HG03135 (cell line): Measurements from ENCODE around the gene PDIA5.
A peak's percentile ranks its signal among the peaks of the same experiment; 100 is the strongest.

Experiments used
- ATAC-seq: cut with Tn5 transposase; IDR thresholded peaks from one replicate; pipeline ENCODE4 v1.9.1; 2021; ENCODE audit warnings: mild to moderate bottlenecking, moderate library complexity; ENCODE audit not compliant: unreplicated experiment

PDIA5 gene

DNA sequence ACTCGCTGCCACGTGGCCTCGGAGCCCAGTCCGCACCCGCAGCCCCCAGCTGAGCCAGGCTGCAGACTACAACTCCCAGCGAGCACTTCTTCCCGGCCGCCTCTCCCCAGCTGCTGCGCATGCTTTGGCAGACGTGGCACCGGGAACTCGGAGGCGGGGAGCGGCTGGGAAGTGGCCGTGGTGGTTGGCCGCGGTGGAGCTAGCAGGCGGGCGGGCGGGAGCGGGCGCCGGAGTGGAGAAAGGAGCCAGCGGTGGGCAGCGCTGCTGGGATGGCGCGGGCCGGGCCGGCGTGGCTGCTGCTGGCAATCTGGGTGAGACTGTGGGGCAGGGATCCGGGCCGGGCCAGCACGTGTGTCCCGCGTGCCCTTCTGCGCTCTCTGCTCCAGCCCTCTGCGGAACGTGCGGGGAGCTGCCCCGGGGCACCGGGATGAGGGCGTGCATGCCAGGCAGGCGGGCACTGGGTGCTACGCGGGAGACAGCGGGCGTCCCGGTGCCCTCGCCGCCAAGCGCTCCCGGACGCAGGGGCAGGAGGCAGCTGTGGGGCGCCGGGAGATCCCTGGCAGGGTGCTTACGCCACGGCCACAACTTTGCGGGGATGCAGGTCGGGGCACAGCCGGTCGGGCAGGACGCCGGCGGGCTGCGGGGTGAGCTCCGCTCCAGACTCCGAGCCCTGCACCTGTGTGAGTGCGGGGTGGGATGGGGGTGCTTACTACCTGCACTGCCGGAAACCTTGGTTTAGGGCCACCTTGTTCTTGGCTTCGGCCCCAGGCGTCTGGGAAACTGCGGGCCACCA is at the start of gene PDIA5:
Gene PDIA5, plus strand, starts transcription at position 130 of the 793 bp plus-strand sequence. Its CDS starts 140 bp downstream, at position 270.
- ATAC-seq = peak; percentile 76

DNA sequence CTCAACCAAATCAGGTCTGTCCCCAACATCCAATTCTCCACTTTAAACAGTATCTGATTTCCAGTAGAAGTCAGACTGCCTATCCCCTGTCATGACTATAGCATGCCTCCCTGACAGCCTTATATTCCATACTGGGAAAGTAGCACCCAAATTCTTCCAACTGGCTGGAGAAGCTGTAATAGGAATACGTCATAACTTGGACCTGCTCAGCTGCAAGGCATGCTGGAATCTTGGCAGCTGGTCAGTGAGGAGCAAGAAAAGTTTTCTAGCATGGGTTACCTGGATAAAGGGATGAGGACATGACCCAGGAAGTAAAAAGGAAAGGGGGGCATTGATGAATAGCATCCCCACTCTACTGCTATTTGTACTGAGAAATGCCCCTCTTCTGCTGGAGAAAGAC is 48.1 kb upstream of the PDIA5 start:
- no peak for ATAC-seq

DNA sequence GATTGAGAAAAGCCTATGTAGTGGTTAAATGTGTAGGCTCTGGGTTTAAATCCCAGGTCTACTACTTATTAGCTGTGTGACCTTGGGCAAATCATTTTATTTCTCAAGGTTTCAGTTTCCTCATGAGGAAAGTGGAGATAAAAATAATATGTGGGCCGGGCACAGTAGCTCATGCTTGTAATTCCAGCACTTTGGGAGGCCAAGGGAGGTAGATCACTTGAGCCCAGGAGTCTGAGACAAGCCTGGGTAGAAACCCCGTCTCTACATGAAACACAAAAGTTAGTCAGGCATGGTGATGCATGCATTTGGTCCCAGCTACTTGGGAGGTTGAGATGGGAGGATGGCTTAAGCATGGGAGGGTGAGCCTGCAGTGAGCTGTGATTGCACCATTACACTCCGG is 47.7 kb upstream of the PDIA5 start:
- ATAC-seq = no peak

DNA sequence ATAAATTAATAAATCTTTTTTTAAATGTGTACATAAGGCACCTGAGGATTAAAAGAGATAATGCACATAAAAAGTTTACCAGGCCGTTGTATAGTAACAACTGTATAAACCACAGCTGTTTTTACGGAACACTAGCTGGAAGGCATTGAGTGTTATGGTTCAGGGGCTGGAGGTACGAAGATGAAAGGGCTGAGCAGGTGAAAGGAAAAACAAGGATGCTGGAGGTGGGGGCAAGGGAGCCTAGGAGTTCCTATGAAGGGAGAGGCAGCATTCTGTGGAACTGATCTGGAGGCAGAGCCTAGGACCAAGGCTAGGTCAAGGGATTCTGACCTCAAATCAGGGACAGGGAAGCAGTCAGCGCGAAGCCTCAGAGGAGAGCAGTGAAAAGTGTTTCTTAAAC is 47.2 kb upstream of the PDIA5 start:
- ATAC-seq = no peak

DNA sequence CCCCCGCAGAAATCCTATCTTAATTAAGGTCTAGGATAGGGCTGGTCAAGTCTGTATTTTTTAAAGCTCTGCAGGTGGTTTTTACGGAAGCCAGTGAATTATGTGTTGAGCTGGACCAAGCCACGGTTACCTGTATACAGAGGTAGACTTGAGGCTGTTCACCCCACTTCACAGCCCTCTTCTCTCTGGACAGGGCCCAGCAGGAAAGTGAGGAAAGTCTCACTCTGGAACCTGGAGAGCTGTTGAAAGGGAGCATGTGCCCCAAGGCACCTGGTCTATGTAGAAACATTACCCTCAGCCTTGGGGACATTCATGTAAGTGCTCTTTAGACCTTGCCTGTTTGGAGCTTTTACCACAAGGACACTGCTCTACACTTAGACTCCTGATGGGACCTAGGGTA is 46.1 kb upstream of the PDIA5 start:
- ATAC-seq = no peak

DNA sequence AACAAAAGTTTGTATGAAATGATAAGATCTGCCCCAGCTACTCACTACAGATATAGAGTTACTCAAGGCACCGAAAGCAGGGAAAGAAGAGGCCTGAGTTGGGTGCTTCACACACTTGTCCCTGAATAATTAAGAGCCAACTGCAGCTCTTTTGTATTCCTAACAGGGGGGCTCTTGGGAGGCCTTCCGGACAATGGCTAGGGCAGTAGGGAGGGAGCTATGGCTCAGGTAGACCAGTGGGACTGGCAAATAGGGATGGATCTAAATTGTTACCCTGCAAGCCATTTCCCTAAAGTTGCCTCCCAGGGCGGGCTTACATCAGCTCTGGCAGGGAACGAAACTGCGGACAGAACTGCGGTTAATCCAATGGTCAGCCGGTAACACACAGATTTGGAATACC is 45.4 kb upstream of the PDIA5 start:
- ATAC-seq = no peak

DNA sequence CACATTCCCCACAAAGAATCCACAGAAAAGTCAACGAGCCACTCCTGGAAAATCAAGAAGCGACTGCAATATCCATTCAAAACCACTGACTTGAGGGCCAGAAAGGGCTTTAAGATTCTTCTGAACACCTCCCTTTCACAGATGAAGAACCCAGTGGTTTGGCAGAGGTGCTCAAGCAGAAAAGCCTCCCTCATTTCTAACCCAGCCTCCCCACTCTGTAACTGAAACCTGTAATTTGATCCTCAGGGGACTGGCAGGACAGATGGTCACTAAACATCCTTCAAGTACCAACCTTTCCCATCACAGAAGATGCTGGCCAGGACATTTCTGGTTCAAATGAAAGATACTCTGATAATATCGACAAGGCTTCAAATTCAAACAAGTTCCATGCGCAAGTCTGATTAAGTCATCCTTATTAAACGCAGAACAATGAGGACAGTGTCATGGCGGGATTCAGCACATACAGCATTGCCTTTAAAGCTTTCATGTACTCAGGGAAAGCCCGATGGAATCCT is 44.8 kb upstream of the PDIA5 start:
- no peak for ATAC-seq

DNA sequence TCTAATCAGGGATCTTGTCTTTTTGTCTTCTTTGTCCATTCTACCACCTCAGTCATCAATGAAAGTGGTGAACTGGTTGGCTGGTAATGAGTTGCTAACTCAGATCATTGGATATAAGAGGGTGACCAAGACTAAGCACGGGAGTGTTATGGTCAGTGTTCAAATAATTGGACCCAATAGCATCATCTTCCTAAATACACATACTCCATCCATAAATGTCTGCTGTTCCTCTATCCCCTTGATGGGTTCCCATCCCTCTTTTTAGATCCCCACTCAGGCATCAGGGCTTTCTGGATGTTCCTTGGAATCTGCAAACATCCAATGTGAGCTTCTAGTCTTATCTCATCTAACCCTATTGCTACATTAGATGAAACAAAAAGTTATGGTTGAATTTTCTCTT is 42.8 kb upstream of the PDIA5 start:
- ATAC-seq = no peak

DNA sequence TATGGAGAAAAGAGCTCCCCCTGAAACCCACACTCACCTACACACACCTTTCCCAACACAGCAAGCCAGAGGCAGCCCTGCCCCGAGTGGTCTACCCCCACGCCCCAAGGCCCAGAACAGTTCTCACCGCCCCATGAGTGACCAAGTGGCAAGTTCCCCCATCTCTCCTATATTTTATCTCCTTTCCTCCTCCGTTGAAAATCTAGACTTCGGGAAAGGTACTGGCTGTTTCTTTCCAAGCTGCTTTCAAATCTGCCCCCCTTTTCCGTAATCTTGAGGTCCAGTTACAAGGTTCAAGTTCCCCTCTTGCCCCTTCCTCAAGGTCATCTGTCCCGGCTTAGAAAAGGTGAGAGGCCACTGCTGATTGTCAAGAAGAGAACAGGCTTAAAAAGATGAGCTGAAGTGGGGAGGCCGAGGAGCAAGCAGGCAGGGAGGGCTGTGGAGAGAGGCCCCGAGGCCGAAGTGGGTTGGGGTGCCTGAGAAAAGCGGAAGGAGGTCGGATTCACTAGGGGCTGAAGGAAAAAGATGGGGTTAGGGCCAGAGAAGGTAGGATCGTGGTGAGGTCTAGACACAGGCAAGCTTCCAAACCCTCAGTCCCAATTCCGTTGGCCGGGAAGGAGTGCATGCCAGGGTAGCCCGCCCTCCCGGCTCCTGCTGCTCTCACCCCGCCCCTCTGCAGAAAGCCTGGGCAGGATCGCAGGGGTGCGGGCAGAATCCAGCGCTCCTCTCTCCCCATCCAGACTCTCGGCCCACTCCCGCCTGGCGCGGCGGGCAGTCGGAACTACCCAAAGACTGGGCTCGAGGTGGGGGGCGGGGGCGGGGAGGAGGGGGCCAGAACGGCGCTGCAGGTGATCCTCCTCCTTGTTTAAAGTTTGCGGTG is 40.9 kb upstream of the PDIA5 start:
- no peak for ATAC-seq

DNA sequence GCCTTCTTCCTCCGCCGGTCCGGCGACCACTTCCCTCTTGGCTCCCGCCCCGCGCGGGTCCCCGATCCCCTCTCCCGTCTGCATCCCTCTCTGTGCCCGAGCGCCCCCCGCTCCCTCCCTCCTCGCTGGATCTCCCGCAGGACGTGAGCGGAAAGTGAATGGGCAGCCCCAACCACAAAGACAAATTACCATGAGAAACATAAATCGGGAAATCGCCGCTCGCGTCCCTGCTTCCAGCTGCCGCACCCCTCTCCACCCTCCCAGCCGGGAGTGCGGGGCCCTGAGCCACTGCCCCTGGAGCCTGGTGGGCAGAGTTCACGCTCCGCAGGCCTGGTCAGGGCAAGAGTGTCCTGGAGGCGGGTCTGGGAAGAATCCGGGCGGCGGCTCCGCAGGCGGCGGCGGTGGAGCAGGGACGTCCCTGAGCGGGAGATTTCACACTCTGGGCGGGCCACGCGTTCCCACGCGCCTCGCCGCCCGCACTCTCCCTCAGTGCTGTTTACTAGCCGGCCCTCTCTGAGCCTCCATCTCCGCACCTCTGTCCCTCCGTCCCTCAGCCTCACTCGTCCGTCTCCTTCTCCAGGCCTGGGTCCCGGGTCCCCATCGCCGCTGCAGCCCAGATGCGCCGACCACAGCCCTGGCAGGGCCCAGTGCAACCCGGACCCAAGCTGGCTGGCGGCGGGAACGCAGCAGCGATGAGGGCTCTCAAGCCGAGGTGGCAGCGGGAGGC is 40.1 kb upstream of the PDIA5 start:
- ATAC-seq = no peak

DNA sequence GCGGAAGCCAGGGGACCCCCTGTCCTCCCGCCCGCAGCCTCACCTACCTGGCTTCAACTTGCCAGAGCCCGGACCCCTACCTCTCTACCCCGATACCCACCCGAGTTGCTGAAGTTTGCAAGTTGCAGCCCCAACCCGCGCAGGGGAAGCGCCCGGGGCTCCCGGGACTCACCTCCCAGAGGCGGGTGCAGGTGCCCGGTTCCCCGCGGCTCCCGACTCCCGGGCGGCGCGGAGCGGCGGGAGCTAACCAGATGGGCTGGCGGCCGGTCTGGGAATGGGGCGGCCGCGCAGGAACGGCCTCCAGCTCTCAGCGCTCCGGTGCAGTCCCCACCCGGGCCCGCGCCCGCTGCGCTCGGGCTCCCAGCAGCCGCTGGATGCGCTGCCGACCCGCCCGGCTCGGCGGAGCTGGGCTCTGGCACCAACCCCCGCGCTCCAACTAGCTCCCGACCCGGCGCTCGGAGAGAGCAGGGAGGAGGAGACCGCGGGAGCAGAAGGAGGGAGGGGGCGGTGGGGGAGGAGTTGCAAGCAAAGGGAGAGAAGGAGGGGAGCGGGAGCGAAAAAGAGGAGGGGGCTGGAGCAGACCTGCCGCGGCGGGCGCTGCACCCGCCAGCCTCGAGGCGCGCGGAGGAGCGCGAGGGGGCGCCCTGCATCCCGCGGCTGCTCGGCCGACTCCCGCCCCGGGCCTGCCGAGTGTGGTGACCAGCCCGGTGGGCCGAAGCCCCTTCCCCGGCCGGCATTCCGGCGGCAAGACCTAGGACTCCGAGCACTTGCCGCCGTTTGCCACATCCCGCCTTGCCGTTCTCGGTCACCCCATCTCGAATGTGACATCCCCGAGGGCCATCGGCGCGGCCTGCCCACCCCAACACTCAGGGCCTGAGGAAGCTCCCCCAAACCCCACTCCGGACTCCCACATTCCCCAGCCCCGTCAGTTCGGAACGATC is 39.3 kb upstream of the PDIA5 start, which contains the start of gene SEMA5B:
Gene SEMA5B, minus strand, starts transcription at position 472 of the 941 bp plus-strand sequence. CDS start 66,500 bp downstream, outside the sequence.
- no peak for ATAC-seq

DNA sequence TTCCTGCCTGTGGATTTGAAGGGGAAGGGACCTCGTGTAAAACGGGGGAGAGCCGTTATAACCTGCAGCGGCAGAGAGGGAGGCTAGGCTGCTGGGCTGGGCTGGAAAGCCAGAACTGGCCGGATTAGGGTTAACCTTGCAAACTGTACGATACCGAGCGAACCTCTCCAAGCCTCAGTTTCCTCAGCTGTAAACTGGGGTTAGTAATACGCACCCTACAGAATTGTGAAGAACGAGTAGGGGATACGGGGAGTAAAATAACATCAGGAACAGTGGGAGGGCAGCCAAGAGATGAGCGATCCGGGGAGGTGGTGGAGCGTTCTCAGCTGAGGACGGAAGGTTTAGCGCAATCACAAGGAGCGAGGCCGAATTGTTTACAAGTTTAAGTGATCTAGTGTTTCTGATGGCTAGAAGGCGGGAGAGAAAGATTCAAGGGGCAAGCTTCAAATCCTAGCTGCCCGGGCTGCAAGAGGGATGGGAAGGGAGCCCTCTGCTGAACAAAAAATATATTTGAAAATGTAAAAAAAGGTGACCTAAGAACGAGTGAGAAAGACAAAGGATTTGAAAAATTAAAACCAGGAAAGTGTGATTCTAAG is 38.5 kb upstream of the PDIA5 start:
- no peak for ATAC-seq

DNA sequence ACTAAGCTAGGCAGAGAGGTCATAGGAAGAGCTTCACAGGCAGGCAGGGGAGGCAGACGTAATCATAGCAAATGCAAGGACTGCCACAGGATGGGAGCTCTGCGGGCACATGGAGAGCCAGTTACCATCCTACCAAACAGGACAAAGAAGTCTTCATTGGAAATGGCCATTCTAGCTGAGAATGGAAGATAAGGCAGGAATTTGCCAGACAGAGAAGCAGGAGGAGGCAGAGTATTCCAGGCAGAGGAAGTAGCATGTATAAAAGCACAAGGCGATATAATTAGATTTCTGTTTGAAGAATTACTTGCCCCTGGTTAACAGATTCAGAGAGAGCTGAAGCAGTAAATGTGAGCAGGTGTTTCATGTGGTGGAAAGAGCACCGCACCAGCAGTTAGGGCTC is 35.8 kb upstream of the PDIA5 start:
- no peak for ATAC-seq

DNA sequence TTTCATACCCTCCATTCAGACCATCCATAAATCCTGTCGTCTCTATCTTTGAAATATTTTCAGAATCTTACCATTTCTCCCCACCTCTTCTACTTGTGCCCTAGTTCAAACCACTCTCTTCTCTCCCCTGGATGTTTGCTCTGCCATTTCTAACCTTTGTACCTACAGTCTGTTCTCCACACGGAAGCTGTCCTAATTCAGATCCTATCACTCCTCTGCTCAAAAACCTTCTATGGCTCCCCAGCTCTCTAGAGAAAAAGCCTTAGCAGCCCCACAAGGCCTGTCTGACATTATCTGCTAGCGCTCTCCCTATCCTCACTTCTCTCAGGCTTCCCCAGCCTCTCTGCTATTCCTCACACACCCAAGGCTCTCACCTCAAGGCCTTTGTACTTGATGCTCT is 34.8 kb upstream of the PDIA5 start:
- no peak for ATAC-seq

DNA sequence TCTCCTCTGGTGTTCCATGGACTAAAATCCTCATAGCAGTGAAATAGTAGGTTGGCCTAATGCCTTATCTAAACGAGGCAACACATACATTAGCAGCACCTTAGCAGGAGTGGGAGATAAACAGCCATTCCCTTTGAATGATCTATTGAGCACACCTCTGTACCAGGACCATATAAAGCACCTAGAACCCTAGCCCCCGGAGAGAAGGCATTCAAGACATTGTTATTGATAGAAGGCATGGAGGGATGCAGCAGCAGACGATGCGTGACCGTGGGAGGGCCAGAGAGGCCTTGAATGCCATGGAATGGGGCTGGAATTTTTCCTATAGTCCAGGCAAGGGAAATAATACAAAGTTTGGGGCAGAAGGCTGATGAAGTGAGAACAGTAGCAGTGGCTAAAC is 32.7 kb upstream of the PDIA5 start:
- no peak for ATAC-seq

DNA sequence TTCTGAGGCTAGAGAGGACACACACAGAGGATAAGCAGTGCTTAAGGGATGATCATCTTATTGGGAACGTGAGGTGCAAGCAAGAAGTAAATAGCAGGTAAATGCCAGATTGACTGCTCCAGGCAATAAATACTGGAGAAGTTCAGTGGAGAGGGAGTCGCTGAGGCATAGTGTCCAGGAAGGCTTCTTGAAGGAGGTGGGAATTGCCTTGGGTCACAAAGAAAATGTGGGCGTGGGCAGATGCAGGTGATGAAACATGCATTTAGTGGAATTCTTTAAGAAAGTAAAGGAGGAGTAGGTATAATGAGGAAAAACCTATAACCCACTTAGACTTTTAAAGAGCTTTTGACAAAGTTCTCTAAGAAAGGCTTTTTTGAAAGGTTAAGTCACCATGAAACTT is 31.8 kb upstream of the PDIA5 start:
- ATAC-seq = no peak

DNA sequence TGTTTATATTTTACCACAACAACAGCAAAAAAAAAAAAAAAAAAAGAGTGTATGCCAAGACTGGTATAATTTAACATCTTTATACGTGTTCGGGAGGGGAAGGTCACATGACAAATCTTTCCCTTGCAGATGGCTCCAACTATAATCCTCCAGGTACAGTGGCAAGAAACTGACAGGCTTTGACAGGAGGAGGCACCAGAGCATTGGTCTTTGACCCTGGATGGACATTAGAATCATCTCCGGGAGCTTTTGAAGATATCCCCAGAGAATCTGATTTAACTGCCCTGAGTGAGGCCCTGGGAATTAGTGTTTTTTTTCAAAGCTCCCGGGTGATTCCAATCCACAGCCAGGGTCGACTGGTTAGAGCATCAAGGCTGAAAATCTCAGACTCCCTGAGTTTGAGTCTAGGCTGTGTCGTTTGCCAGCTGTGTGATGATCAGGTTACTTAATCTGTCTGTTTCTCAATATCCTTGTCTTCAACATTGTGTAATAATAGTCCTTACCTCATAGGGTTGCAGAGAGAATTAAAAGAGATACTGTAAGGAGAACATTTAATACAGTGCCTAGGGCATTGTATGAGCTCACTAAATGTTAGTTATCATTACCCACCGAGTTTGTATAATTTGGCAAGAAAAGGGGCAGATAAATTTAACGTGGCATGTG is 30.3 kb upstream of the PDIA5 start:
- ATAC-seq = no peak

DNA sequence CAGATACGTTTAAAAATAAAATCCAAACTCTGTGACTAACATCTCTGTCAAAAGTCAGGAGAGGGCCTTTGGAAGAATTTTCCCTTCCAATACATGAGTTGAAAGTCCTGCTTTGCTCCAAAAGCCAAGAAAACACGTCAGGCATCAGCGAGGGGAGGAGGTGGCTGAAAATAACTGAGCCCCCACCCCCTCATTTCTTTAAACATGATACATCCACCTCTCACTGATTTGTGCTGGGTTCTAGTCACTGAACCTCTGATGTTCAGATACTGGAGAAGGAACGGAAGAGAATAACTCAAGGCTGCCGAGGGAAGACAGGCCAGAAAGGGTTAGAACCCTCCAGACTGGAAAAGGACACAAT is 29.8 kb upstream of the PDIA5 start:
- ATAC-seq = no peak

DNA sequence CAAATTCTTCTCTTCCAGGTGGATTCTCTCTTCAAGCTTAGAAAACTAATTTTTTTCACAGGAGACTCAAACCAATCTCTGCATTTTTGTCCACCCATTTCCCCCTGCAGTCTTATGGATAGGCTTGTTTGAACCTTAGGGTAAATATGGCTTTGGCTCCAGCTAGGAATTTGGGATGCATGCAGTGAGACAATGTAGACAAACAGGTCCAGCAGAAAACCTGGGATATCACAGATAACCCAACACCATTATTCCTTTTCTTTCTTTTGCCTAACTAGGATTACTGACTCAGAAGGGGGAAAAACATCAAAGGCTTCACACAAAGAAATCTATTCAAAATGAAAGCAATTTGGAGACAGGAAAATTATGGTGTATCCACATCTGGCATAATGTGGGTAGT is 28.1 kb upstream of the PDIA5 start:
- ATAC-seq = no peak
